ENCODE results near the gene STXBP5.

STXBP5 gene

GRCh38 chr6:147384737-147385710 lies 180.8 kb downstream of the STXBP5 start:
- DNase-seq = no peak

- no peak for DNase-seq
Observed at GRCh38 chr6:147389463-147389862, 185.2 kb downstream of the STXBP5 start.

- no peak for DNase-seq
Observed at GRCh38 chr6:147390909-147391536, 186.8 kb downstream of the STXBP5 start.

- DNase-seq = no peak
Observed at GRCh38 chr6:147392917-147393625, 188.9 kb downstream of the STXBP5 start.

GRCh38 chr6:147395158-147395557 lies 190.9 kb downstream of the STXBP5 start:
- DNase-seq = no peak

GRCh38 chr6:147397306-147397705 lies 193.1 kb downstream of the STXBP5 start:
- no peak for DNase-seq

GRCh38 chr6:147400968-147401367 lies 196.8 kb downstream of the STXBP5 start:
- DNase-seq = no peak

GRCh38 chr6:147401779-147402178 lies 197.6 kb downstream of the STXBP5 start:
- DNase-seq = no peak

- DNase-seq = no peak
Observed at GRCh38 chr6:147406783-147407182, 202.6 kb downstream of the STXBP5 start.

GRCh38 chr6:147407571-147407970 lies 203.4 kb downstream of the STXBP5 start:
- DNase-seq = no peak

- DNase-seq = no peak
Observed at GRCh38 chr6:147416622-147417021, 212.4 kb downstream of the STXBP5 start.

GRCh38 chr6:147417954-147418353 lies 213.7 kb downstream of the STXBP5 start:
- no peak for DNase-seq

- no peak for DNase-seq
Observed at GRCh38 chr6:147418523-147418922, 214.3 kb downstream of the STXBP5 start.

GRCh38 chr6:147421903-147422302 lies 217.7 kb downstream of the STXBP5 start:
- DNase-seq = no peak

- DNase-seq = no peak
Observed at GRCh38 chr6:147423111-147423510, 218.9 kb downstream of the STXBP5 start.

- DNase-seq = no peak
Observed at GRCh38 chr6:147429794-147430193, 225.6 kb downstream of the STXBP5 start.

- no peak for DNase-seq
Observed at GRCh38 chr6:147430811-147431210, 226.6 kb downstream of the STXBP5 start.

GRCh38 chr6:147434076-147434475 lies 229.9 kb downstream of the STXBP5 start:
- DNase-seq = no peak

GRCh38 chr6:147434516-147434915 lies 230.3 kb downstream of the STXBP5 start:
- DNase-seq = no peak

- no peak for DNase-seq
Observed at GRCh38 chr6:147437615-147438014, 233.4 kb downstream of the STXBP5 start.

GRCh38 chr6:147438758-147439528 lies 234.7 kb downstream of the STXBP5 start:
- DNase-seq = no peak

Measured in midbrain (tissue), 1 donor.